ENCODE results near the gene GUCY1B1.

DNA sequence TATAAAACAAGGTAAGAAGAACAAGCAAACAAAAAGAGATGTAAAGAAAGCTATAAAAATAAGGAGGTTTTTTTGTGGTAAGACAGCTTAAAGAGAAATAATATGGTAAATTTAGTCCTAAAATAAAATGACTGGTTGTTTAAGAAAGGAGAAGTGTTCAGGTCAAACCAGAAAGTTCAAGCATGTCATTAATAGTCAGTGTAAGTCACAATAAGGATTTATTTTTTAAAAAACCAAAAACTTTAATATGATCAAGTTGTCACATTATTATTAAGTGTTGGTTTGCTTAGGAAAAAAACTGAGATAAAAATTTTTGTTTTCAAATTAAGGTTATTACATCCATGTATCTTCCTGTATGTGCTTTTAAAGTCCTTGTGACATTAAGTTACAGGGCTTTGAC lies 88.1 kb downstream of the GUCY1B1 start:
- TF ChIP-seq SUZ12 (IDR thresholded peaks at IDR 0.05; ENCODE audit: extremely low read depth, insufficient read depth, insufficient read length), result no peak
- no peak for TF ChIP-seq ZNF274 (IDR thresholded peaks at IDR 0.05; ENCODE audit: low read depth, low read length)
